WTC11 (cell line): Measurements from ENCODE around the gene AMBRA1.

ENCODE experiments used
- CREB1 ChIP-seq: sonication (generic); formaldehyde crosslinking; IDR thresholded peaks from 2 replicates; pipeline ENCODE4 v1.8.0; 2023; ENCODE audit warnings: mild to moderate bottlenecking, missing genetic modification reagents
- FOXK1 ChIP-seq: sonication (generic); formaldehyde crosslinking; IDR thresholded peaks from 2 replicates; pipeline ENCODE4 v1.8.0; 2022; ENCODE audit warnings: mild to moderate bottlenecking, moderate library complexity, missing genetic modification reagents
- MYBL2 ChIP-seq: sonication (generic); formaldehyde crosslinking; IDR thresholded peaks from 2 replicates; pipeline ENCODE4 v1.8.1; 2023; ENCODE audit warnings: mild to moderate bottlenecking, moderate library complexity, missing genetic modification reagents
- SP1 ChIP-seq: sonication (generic); formaldehyde crosslinking; conservative IDR thresholded peaks from 2 replicates; pipeline ENCODE4 v1.8.1; 2022; ENCODE audit warnings: missing genetic modification reagents
- ZNF121 ChIP-seq: sonication (generic); formaldehyde crosslinking; IDR thresholded peaks from 2 replicates; pipeline ENCODE4 v1.8.0; 2023; ENCODE audit warnings: missing genetic modification reagents
- ZNF317 ChIP-seq: sonication (generic); formaldehyde crosslinking; IDR thresholded peaks from 2 replicates; pipeline ENCODE4 v1.8.1; 2023; ENCODE audit warnings: low read depth, mild to moderate bottlenecking, moderate library complexity, missing genetic modification reagents, borderline replicate concordance
- TF ChIP-seq, protein P1 (sequence below): fragments of 200-600 bp; IDR thresholded peaks from 2 replicates; pipeline ENCODE4 v1.8.0; 2022; ENCODE audit warnings: antibody characterized with exemption
- TF ChIP-seq, protein P2 (sequence below): sonication (generic); formaldehyde crosslinking; IDR thresholded peaks from 2 replicates; pipeline ENCODE4 v1.8.1; 2023; ENCODE audit warnings: mild to moderate bottlenecking, missing genetic modification reagents, moderate library complexity
- TF ChIP-seq, protein P3 (sequence below): sonication (generic); formaldehyde crosslinking; conservative IDR thresholded peaks from 2 replicates; pipeline ENCODE4 v1.8.1; 2022; ENCODE audit warnings: mild to moderate bottlenecking, missing genetic modification reagents

DNA sequence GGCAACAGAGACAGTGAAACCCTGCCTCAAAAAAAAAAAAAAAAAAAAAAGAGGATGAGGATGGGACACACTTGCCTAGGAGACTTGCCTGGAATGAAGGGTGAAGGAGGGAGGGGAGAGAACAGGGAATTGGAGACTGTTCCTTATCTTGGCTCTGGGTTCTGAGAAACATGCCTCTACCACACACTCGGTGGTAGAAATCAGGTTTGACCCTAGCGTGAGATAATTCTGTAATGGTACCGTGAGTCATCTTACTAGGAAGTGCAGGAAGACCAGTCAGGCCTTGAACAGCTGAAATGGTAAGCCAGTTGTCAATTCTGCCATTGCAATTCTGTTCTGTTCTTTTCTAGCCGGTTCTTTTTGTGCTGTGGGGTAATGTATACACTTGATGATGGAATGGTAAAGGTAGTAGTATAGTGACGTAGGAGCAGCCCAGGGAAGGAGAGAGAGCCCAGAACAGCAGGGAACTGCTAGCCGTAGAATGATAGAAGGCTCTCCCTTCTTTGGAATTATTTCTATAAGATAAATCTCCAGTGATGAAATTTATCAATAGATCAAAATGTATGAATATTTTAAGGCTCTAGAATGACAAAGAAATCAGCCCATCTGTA is 3.9 kb upstream of the AMBRA1 start:
- TF ChIP-seq, protein P1, sequence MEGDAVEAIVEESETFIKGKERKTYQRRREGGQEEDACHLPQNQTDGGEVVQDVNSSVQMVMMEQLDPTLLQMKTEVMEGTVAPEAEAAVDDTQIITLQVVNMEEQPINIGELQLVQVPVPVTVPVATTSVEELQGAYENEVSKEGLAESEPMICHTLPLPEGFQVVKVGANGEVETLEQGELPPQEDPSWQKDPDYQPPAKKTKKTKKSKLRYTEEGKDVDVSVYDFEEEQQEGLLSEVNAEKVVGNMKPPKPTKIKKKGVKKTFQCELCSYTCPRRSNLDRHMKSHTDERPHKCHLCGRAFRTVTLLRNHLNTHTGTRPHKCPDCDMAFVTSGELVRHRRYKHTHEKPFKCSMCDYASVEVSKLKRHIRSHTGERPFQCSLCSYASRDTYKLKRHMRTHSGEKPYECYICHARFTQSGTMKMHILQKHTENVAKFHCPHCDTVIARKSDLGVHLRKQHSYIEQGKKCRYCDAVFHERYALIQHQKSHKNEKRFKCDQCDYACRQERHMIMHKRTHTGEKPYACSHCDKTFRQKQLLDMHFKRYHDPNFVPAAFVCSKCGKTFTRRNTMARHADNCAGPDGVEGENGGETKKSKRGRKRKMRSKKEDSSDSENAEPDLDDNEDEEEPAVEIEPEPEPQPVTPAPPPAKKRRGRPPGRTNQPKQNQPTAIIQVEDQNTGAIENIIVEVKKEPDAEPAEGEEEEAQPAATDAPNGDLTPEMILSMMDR: no peak
- no peak for TF ChIP-seq ZNF121 (CRISPR knock-in tag)
- TF ChIP-seq ZNF317 (CRISPR knock-in tag): no peak
- TF ChIP-seq, protein P2, sequence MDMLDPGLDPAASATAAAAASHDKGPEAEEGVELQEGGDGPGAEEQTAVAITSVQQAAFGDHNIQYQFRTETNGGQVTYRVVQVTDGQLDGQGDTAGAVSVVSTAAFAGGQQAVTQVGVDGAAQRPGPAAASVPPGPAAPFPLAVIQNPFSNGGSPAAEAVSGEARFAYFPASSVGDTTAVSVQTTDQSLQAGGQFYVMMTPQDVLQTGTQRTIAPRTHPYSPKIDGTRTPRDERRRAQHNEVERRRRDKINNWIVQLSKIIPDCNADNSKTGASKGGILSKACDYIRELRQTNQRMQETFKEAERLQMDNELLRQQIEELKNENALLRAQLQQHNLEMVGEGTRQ: no peak
- TF ChIP-seq, protein P3, sequence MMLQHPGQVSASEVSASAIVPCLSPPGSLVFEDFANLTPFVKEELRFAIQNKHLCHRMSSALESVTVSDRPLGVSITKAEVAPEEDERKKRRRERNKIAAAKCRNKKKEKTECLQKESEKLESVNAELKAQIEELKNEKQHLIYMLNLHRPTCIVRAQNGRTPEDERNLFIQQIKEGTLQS (CRISPR knock-in tag): no peak
- no peak for TF ChIP-seq SP1
- TF ChIP-seq CREB1 (CRISPR knock-in tag): no peak
- TF ChIP-seq MYBL2 (CRISPR knock-in tag): no peak
- TF ChIP-seq FOXK1: no peak
